ENCODE results near the gene GCDH.

GCDH gene

DNA sequence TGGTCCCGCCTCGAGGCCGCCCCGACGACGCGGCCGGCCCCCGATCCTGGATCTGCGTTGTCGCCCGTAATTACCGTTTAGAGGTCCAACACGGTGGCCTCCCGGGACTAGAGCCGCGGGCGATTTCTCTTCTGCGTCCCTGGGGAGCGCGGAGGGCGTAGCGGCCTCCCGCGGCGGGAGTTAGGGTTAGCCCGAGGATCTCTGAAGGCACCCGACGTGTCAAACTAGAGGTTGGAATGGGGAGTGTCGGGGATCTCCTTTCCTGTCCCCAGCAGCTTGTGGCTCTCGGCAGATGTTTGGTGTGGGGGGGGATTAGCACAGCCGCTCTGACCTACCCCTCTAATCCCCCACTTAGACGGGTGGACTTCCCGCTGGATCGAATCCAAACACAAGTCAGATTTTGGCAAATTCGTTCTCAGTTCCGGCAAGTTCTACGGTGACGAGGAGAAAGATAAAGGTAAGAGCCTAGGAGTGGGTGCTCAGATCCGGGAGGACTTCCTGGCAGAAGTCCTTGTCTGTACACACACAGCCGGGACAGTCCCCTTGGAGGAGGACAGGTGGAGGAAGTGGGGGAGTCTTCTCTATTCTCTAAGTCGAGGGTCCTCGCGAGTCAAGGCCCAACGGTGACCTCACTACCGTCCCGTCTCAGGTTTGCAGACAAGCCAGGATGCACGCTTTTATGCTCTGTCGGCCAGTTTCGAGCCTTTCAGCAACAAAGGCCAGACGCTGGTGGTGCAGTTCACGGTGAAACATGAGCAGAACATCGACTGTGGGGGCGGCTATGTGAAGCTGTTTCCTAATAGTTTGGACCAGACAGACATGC, 48.0 kb downstream of the GCDH start:
- DNase-seq (ENCODE audit: extremely low read depth in 1 of 2, low read depth in 1 of 2), result no peak

DNA sequence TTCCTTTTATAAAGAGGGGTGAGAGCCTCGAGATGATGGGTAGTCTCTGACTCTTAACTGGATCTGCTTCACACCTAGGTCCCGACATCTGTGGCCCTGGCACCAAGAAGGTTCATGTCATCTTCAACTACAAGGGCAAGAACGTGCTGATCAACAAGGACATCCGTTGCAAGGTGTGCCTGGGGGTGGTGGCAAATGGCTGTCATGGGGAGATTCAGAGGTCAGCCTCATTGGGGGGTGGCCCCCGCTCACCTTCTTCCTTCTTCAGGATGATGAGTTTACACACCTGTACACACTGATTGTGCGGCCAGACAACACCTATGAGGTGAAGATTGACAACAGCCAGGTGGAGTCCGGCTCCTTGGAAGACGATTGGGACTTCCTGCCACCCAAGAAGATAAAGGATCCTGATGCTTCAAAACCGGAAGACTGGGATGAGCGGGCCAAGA, 49.0 kb downstream of the GCDH start:
- DNase-seq (ENCODE audit: extremely low read depth in 1 of 2, low read depth in 1 of 2), result no peak

DNA sequence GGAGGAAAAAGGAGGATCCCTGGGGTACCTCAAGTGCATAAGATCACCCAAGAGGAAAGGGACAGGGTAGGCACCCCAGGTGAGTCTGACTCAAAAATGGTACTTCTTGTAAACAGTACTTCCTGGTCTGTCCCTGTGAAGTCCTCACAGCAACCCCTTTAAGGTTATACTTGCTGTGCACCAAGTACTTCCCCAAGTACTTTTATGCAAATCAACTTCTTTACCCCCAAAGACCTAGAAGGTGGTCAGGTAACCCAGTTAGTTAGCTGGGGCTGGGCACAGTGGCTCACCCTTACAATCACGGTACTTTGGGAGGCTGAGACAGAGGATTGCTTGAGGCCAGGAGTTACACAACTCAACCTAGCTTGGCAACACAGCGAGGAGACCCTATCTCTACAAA, 49.9 kb downstream of the GCDH start:
- no peak for DNase-seq (ENCODE audit: extremely low read depth in 1 of 2, low read depth in 1 of 2)

DNA sequence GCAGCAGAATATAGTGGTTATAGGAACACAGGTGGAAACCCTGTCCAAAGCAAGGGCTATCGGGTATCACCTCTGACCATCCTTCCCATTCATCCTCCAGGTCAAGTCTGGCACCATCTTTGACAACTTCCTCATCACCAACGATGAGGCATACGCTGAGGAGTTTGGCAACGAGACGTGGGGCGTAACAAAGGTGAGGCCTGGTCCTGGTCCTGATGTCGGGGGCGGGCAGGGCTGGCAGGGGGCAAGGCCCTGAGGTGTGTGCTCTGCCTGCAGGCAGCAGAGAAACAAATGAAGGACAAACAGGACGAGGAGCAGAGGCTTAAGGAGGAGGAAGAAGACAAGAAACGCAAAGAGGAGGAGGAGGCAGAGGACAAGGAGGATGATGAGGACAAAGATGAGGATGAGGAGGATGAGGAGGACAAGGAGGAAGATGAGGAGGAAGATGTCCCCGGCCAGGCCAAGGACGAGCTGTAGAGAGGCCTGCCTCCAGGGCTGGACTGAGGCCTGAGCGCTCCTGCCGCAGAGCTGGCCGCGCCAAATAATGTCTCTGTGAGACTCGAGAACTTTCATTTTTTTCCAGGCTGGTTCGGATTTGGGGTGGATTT, 52.6 kb downstream of the GCDH start:
- DNase-seq (ENCODE audit: extremely low read depth in 1 of 2, low read depth in 1 of 2), result no peak

DNA sequence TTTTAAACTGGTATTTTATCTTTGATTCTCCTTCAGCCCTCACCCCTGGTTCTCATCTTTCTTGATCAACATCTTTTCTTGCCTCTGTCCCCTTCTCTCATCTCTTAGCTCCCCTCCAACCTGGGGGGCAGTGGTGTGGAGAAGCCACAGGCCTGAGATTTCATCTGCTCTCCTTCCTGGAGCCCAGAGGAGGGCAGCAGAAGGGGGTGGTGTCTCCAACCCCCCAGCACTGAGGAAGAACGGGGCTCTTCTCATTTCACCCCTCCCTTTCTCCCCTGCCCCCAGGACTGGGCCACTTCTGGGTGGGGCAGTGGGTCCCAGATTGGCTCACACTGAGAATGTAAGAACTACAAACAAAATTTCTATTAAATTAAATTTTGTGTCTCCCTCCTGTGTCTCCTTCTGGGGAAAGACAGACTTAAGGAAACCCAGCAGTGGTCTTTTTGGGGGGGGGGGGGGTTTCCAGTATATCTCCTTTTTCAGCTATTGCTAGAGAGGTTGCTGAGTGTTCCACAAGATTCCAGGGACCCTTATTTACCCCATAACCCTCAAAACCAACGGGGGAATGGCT, 53.2 kb downstream of the GCDH start:
- no peak for DNase-seq (ENCODE audit: extremely low read depth in 1 of 2, low read depth in 1 of 2)

DNA sequence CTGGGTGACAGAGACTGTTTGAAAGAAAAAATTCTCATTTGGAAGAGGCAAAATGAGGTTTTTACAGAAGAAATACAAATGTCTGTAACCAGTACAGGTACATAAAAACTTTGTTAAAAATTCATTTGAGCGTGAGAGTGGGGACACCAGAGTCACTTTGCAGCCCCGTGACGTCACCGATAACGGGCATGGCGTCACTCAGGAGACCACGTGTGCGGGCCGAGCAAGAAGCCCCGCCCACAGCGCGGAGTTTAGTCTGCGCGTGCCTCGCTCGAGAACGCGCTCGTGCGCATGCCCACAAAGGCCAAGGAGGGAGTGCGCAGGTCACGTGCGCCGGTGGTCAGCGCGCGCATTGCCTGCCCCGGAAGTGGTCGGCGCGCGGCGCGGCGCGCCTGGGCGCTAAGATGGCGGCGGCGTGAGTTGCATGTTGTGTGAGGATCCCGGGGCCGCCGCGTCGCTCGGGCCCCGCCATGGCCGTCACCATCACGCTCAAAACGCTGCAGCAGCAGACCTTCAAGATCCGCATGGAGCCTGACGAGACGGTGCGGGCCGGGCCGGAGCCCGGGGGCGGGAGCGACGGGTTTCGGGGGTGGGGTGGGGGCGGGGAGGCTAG, 54.6 kb downstream of the GCDH start, which contains the start of gene RAD23A:
RAD23A (plus strand) TSS at position 384 of the 613 bp plus-strand sequence; CDS start at position 471, 87 bp downstream.
- peak; percentile 96 to 98 for DNase-seq (ENCODE audit: extremely low read depth in 1 of 2, low read depth in 1 of 2)

DNA sequence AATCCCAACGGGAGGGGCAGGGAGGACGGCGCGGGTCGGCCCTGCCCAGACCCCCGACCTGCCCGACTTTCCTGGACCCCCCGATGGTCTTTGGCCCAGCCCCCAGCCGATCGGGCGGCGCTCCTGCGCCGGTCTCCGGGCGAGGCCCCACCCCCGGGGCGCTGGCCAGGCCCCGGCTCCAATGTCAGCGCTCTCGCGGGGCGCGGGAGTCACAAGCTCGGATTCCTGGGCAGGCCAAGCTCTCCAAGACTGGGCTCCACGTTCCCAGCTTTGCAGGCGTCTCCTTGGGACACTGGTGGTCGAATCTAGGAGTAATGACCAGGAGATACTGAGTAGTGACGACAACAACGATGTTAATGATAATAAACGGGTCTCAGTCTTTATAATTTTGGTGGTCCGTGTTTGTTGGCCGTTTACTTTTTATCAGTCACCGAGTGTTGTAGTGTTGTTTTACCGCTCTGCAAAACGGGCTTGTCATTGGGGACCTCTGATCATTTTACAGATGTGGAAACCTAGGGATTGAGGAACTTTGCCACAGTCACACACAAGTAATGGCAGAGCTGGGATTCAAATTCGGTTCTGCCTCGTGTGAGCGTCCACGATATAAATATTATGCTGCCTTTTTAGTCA, 55.2 kb downstream of the GCDH start:
- peak in 1 of 2 donors; percentile 35 for DNase-seq (ENCODE audit: extremely low read depth in 1 of 2, low read depth in 1 of 2)

DNA sequence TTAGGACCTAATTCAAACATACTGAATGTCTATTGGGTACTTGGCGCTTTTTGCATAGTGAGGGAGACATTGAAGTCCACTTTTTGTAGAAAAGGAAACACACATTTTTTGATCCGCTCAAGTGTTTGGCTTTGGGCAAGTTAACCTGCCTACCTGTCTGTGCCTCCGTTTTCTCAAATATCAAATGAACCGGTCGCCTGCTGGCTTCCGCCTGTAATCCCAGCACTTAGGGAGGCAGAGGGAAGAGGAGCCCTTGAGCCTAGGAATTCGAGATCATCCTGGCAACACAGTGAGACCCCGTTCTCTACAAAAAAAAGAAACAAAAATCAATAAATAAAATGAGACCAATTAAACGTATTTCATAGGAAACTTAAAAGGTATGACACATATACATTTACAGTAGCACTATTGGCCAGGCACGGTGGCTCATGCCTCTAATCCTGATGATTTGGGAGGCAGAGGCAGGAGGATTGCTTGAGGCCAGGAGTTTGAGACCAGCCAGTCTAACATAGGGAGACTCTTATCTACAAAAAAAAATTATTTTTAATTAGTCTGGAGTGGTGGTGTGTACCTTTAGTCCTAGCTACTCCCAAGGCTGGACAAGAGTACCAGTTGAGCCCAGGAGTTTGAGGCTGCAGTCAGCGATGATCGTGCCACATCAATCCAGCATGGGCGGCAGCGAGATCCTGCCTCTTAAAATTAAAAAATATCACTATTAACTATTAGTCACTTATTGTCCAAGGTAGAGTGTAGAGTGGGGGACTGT, 56.0 kb downstream of the GCDH start:
- no peak for DNase-seq (ENCODE audit: extremely low read depth in 1 of 2, low read depth in 1 of 2)

DNA sequence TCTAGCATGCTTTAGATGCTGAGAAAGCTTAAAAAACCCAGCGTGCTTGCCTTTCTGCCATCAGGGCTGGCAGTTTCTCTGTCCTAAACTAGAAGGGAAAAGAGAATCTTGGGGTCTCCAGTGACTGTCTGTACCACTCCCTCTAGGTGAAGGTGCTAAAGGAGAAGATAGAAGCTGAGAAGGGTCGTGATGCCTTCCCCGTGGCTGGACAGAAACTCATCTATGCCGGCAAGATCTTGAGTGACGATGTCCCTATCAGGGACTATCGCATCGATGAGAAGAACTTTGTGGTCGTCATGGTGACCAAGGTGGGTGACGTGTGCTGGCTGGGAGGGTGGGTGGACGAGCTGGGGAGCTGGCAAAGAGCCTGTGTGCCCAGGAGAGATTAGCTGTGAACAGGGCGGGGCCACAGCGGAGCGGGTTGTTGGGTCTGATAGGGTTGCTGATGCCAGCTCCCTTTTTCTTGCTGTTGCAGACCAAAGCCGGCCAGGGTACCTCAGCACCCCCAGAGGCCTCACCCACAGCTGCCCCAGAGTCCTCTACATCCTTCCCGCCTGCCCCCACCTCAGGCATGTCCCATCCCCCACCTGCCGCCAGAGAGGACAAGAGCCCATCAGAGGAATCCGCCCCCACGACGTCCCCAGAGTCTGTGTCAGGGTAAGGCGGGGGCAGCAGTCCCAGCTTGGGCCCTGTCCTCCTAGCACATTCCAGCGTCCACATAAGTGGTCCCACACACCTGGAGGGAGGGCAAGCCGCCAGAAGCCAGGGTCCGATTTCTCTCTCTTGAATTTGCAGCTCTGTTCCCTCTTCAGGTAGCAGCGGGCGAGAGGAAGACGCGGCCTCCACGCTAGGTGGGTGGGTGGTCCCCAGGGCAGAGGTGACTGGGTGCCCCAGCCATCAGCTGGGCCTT, 57.0 kb downstream of the GCDH start:
- DNase-seq (ENCODE audit: extremely low read depth in 1 of 2, low read depth in 1 of 2), result no peak

DNA sequence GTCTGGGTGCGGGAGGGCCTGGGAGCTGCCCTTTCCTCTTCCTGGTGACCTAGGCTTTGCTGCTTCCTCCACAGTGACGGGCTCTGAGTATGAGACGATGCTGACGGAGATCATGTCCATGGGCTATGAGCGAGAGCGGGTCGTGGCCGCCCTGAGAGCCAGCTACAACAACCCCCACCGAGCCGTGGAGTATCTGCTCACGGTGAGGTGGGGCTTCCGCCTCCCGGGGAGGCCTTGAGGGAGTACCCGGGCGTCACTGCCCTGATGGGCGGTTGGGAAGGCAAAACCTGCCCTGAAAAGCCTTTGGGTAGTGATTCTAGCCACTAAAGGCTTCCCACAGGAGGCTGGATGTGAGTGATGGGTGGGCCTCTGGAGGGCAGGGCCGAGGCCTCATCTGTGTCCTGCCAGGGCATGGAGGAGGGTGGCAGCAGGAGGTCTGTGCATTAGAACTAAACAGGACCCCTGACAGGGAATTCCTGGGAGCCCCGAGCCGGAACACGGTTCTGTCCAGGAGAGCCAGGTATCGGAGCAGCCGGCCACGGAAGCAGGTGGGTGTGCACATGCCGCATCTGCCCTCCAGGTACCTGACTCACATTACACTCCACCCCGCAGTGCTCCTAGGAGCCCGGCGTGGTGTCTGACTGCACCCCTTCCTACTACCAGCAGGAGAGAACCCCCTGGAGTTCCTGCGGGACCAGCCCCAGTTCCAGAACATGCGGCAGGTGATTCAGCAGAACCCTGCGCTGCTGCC, 57.8 kb downstream of the GCDH start:
- no peak for DNase-seq (ENCODE audit: extremely low read depth in 1 of 2, low read depth in 1 of 2)
